ENCODE results near the gene MSI2. TPM values are rescaled to one million over a fixed set of nuclear protein-coding genes. Genes with fewer than 3 reads are reported as not detected.

The MSI2 gene
- total RNA-seq, 4 donors from 2014 or later, result 19.7 to 35.8 (median 22.4) TPM

- no peak for TF ChIP-seq POLR2A (IDR thresholded peaks at IDR 0.05)
- no peak for TF ChIP-seq POLR2AphosphoS5 (IDR thresholded peaks at IDR 0.05)
- no peak for TF ChIP-seq EP300 (IDR thresholded peaks at IDR 0.05)
- TF ChIP-seq CTCF (IDR thresholded peaks at IDR 0.05), result no peak
- Histone ChIP-seq H3K4me1 (no peaks in the 10 kb centered on the region), H3K4me3 (no peak overlapping the region), H3K9me3 (no peaks in the 10 kb centered on the region), H3K27ac (no peak overlapping the region), H3K27me3 (no peaks in the 10 kb centered on the region), H3K36me3 (no peaks in the 10 kb centered on the region)
- WGBS, result 67% methylated on average over 2 of the region's 2 CpGs
- DNase-seq (ENCODE audit: low spot score in 2 of 2), result no peak
Measured at GRCh38 chr17:57403236-57403635, 146.9 kb downstream of the MSI2 start.

- WGBS, result 94% methylated on average over 4 of the region's 4 CpGs
- DNase-seq (ENCODE audit: low spot score in 2 of 2), result no peak
- no peaks in the 10 kb centered on the region for H3K27me3 ChIP-seq
- H3K9me3 ChIP-seq, result no peaks in the 10 kb centered on the region
- TF ChIP-seq POLR2AphosphoS5 (IDR thresholded peaks at IDR 0.05), result no peak
- no peak for TF ChIP-seq POLR2A (IDR thresholded peaks at IDR 0.05)
- TF ChIP-seq EP300 (IDR thresholded peaks at IDR 0.05), result no peak
- TF ChIP-seq CTCF (IDR thresholded peaks at IDR 0.05), result no peak
- no peaks in the 10 kb centered on the region for H3K4me1 ChIP-seq
- H3K27ac ChIP-seq, result no peak overlapping the region
- no peak overlapping the region for H3K4me3 ChIP-seq
- H3K36me3 ChIP-seq, result no peaks in the 10 kb centered on the region
Measured at GRCh38 chr17:57404073-57404472, 147.8 kb downstream of the MSI2 start.

GRCh38 chr17:57404795-57405490 lies 148.6 kb downstream of the MSI2 start:
- Histone ChIP-seq H3K4me1 (no peaks in the 10 kb centered on the region), H3K4me3 (no peak overlapping the region), H3K27ac (no peak overlapping the region), H3K27me3 (no peaks in the 10 kb centered on the region), H3K9me3 (no peaks in the 10 kb centered on the region), H3K36me3 (no peaks in the 10 kb centered on the region)
- no peak for DNase-seq (ENCODE audit: low spot score in 2 of 2)
- WGBS, result 90% methylated on average over 6 of the region's 6 CpGs
- no peak for TF ChIP-seq POLR2A (IDR thresholded peaks at IDR 0.05)
- TF ChIP-seq POLR2AphosphoS5 (IDR thresholded peaks at IDR 0.05), result no peak
- TF ChIP-seq EP300 (IDR thresholded peaks at IDR 0.05), result no peak
- TF ChIP-seq CTCF (IDR thresholded peaks at IDR 0.05), result no peak

GRCh38 chr17:57405491-57406072 lies 149.3 kb downstream of the MSI2 start:
- no peak for TF ChIP-seq POLR2AphosphoS5 (IDR thresholded peaks at IDR 0.05)
- no peak for TF ChIP-seq CTCF (IDR thresholded peaks at IDR 0.05)
- TF ChIP-seq POLR2A (IDR thresholded peaks at IDR 0.05), result no peak
- TF ChIP-seq EP300 (IDR thresholded peaks at IDR 0.05), result no peak
- no peaks in the 10 kb centered on the region for H3K4me1 ChIP-seq
- no peaks in the 10 kb centered on the region for H3K27me3 ChIP-seq
- H3K9me3 ChIP-seq, result no peaks in the 10 kb centered on the region
- no peak for DNase-seq (ENCODE audit: low spot score in 2 of 2)
- H3K36me3 ChIP-seq, result no peaks in the 10 kb centered on the region
- no peak overlapping the region for H3K27ac ChIP-seq
- H3K4me3 ChIP-seq, result no peak overlapping the region
- 85% methylated on average over 5 of the region's 5 CpGs for WGBS

GRCh38 chr17:57406131-57406980 lies 150.0 kb downstream of the MSI2 start:
- H3K4me3 ChIP-seq, result no peak overlapping the region
- H3K4me1 ChIP-seq, result no peaks in the 10 kb centered on the region
- no peaks in the 10 kb centered on the region for H3K27me3 ChIP-seq
- H3K27ac ChIP-seq, result peak overlapping the region; percentile 50
- no peaks in the 10 kb centered on the region for H3K36me3 ChIP-seq
- WGBS, result 67% methylated on average over 25 of the region's 25 CpGs
- H3K9me3 ChIP-seq, result no peaks in the 10 kb centered on the region
- no peak for DNase-seq (ENCODE audit: low spot score in 2 of 2)
- TF ChIP-seq POLR2AphosphoS5 (IDR thresholded peaks at IDR 0.05) (no peak), EP300 (IDR thresholded peaks at IDR 0.05) (no peak), CTCF (IDR thresholded peaks at IDR 0.05) (no peak), POLR2A (IDR thresholded peaks at IDR 0.05) (no peak)

Measured in suprapubic skin (tissue), 4 donors.